Sigmoid colon (tissue), 4 donors: ENCODE measurements around the gene TALDO1.

Experiments used
- CTCF ChIP-seq, 4 experiments: fragments of 450-650 bp in 3 of 4; fragments of 200-600 bp in 1 of 4; IDR thresholded peaks; one replicate each; pipeline ENCODE4 v1.5.1; 2016 to 2019; ENCODE audit warnings: antibody characterized with exemption in 4 of 4, mild to moderate bottlenecking in 3 of 4, moderate library complexity in 2 of 4
- EP300 ChIP-seq, 4 donors: sonication (generic); formaldehyde crosslinking; IDR thresholded peaks; one replicate each; pipeline ENCODE4 v1.6.1; 2017; ENCODE audit warnings: antibody characterized with exemption in 4 of 4
- POLR2A ChIP-seq, 2 donors: fragments of 450-650 bp; IDR thresholded peaks; one replicate each; pipeline ENCODE4 v1.6.1; 2016; ENCODE audit warnings: antibody characterized with exemption in 2 of 2, mild to moderate bottlenecking in 2 of 2, moderate library complexity in 2 of 2
- POLR2AphosphoS5 ChIP-seq, 4 donors: sonication (generic); formaldehyde crosslinking; IDR thresholded peaks; one replicate each; pipeline ENCODE4 v1.6.1; 2017; ENCODE audit warnings: antibody characterized with exemption in 4 of 4

- TF ChIP-seq CTCF (IDR thresholded peaks at IDR 0.05), result no peak
- TF ChIP-seq EP300 (IDR thresholded peaks at IDR 0.05), result no peak
- no peak for TF ChIP-seq POLR2A (IDR thresholded peaks at IDR 0.05)
- TF ChIP-seq POLR2AphosphoS5 (IDR thresholded peaks at IDR 0.05), result no peak
These were observed 43.8 kb upstream of the TALDO1 start for GRCh38 chr11:703506-703905.
